Liver (tissue), 3 donors: ENCODE data around the gene KCNQ4.

Experiments
- EGR1 ChIP-seq, 2 donors: IDR thresholded peaks; 2 replicates each; pipeline ENCODE4 v1.6.1; 2016 to 2018; ENCODE audit warnings: antibody characterized with exemption in 2 of 2, low read depth in 2 of 2
- GABPA ChIP-seq, 2 donors: IDR thresholded peaks in 1 of 2; conservative IDR thresholded peaks in 1 of 2; 2 replicates each; pipeline ENCODE4 v1.6.1; 2016; ENCODE audit warnings: antibody characterized with exemption in 2 of 2, mild to moderate bottlenecking in 1 of 2, moderate library complexity in 1 of 2
- JUND ChIP-seq, 2 donors: IDR thresholded peaks; 2 replicates each; pipeline ENCODE4 v1.6.1; 2016; ENCODE audit warnings: antibody characterized with exemption in 2 of 2
- SP1 ChIP-seq: IDR thresholded peaks from 2 replicates; pipeline ENCODE4 v1.6.1; 2018; ENCODE audit warnings: antibody characterized with exemption, mild to moderate bottlenecking
- TAF1 ChIP-seq: conservative IDR thresholded peaks from 2 replicates; pipeline ENCODE4 v1.6.1; 2016; ENCODE audit warnings: antibody characterized with exemption, mild to moderate bottlenecking
- YY1 ChIP-seq: IDR thresholded peaks from 2 replicates; pipeline ENCODE4 v1.6.1; 2016; ENCODE audit warnings: antibody characterized with exemption, mild to moderate bottlenecking
- TF ChIP-seq, protein P1 (sequence below): IDR thresholded peaks from 2 replicates; pipeline ENCODE4 v1.6.1; 2016; ENCODE audit warnings: antibody characterized with exemption, mild to moderate bottlenecking
- TF ChIP-seq, protein P2 (sequence below): fragments of 150-350 bp; IDR thresholded peaks from 2 replicates; pipeline ENCODE4 v1.5.1; 2017; ENCODE audit warnings: improper control_type of control experiment, low read depth, low read length; ENCODE audit not compliant: missing input control
- TF ChIP-seq, protein P3 (sequence below): IDR thresholded peaks from 2 replicates; pipeline ENCODE4 v1.6.1; 2016; ENCODE audit warnings: antibody characterized with exemption
- donor health status: healthy.
- donor health status: healthy.

DNA sequence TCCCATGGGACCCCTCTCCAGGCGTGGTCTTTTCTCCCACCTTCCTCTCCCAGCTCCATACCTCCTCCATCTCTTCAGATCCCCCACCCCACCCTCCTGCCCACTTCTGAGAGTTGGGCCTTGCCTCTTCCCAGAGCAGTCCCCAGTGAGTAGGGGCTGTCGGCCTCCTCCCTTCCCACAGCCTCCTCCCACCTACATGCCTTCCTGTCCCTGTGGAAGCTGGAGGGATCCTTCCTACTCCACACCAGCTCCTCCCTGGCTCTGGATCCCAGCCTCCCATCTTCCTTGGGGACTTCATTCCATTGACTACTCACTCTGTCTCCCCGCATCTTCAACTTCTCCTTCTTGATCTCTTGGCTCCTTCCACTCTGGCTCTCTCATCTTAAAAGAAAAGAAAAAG is 24.9 kb downstream of the KCNQ4 start:
- TF ChIP-seq, protein P1, sequence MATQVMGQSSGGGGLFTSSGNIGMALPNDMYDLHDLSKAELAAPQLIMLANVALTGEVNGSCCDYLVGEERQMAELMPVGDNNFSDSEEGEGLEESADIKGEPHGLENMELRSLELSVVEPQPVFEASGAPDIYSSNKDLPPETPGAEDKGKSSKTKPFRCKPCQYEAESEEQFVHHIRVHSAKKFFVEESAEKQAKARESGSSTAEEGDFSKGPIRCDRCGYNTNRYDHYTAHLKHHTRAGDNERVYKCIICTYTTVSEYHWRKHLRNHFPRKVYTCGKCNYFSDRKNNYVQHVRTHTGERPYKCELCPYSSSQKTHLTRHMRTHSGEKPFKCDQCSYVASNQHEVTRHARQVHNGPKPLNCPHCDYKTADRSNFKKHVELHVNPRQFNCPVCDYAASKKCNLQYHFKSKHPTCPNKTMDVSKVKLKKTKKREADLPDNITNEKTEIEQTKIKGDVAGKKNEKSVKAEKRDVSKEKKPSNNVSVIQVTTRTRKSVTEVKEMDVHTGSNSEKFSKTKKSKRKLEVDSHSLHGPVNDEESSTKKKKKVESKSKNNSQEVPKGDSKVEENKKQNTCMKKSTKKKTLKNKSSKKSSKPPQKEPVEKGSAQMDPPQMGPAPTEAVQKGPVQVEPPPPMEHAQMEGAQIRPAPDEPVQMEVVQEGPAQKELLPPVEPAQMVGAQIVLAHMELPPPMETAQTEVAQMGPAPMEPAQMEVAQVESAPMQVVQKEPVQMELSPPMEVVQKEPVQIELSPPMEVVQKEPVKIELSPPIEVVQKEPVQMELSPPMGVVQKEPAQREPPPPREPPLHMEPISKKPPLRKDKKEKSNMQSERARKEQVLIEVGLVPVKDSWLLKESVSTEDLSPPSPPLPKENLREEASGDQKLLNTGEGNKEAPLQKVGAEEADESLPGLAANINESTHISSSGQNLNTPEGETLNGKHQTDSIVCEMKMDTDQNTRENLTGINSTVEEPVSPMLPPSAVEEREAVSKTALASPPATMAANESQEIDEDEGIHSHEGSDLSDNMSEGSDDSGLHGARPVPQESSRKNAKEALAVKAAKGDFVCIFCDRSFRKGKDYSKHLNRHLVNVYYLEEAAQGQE: no peak
- TF ChIP-seq, protein P2, sequence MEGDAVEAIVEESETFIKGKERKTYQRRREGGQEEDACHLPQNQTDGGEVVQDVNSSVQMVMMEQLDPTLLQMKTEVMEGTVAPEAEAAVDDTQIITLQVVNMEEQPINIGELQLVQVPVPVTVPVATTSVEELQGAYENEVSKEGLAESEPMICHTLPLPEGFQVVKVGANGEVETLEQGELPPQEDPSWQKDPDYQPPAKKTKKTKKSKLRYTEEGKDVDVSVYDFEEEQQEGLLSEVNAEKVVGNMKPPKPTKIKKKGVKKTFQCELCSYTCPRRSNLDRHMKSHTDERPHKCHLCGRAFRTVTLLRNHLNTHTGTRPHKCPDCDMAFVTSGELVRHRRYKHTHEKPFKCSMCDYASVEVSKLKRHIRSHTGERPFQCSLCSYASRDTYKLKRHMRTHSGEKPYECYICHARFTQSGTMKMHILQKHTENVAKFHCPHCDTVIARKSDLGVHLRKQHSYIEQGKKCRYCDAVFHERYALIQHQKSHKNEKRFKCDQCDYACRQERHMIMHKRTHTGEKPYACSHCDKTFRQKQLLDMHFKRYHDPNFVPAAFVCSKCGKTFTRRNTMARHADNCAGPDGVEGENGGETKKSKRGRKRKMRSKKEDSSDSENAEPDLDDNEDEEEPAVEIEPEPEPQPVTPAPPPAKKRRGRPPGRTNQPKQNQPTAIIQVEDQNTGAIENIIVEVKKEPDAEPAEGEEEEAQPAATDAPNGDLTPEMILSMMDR: no peak
- TF ChIP-seq JUND (IDR thresholded peaks at IDR 0.05) (no peak), GABPA (IDR thresholded peaks at IDR 0.05 in 1 of 2, conservative IDR thresholded peaks at IDR 0.05 in 1 of 2) (no peak), YY1 (no peak), TAF1 (no peak), SP1 (no peak), EGR1 (IDR thresholded peaks at IDR 0.05; ENCODE audit: low read depth in 2 of 2) (no peak)
- TF ChIP-seq, protein P3, sequence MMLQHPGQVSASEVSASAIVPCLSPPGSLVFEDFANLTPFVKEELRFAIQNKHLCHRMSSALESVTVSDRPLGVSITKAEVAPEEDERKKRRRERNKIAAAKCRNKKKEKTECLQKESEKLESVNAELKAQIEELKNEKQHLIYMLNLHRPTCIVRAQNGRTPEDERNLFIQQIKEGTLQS: no peak
